ENCODE data around the gene TCF19.
A peak's percentile ranks its signal among the peaks of the same experiment; 100 is the strongest.
"Not testable (repeated sequence)": the region's sequence is repeated elsewhere in the genome, so short reads cannot be mapped to it uniquely, and the experiment has no call there.

Gene TCF19

GRCh38 chr6:31158863-31159855 lies 770 bp downstream of the TCF19 start:
- H3K36me3 ChIP-seq (ENCODE audit: control insufficient read depth in 2 of 2, insufficient read depth in 2 of 2, low read length in 2 of 2): peaks cover 7 to 8% of the 10 kb centered on the region in 2 donors
- H3K4me1 ChIP-seq (ENCODE audit: control insufficient read depth in 2 of 2, insufficient read depth in 2 of 2, low read length in 2 of 2): peaks cover 14 to 18% of the 10 kb centered on the region in 2 donors
- no peaks in the 10 kb centered on the region for H3K9me3 ChIP-seq (ENCODE audit: control insufficient read depth in 2 of 2, low read length in 2 of 2)
- peak overlapping the region in 1 of 2 donors; percentile 65 for H3K27ac ChIP-seq (ENCODE audit: low read depth in 2 of 2, low read length in 2 of 2)
- no peaks in the 10 kb centered on the region for H3K27me3 ChIP-seq (ENCODE audit: control insufficient read depth in 2 of 2, insufficient read depth in 2 of 2, low read length in 2 of 2)
- peak overlapping the region; percentile 81 to 87 for H3K4me3 ChIP-seq (ENCODE audit: low read length in 2 of 2)
- H3K9ac ChIP-seq (ENCODE audit: low read depth in 1 of 2, low read length in 2 of 2): peak overlapping the region; percentile 66 to 70

- Histone ChIP-seq H3K36me3 (ENCODE audit: control insufficient read depth in 2 of 2, insufficient read depth in 2 of 2, low read length in 2 of 2) (peaks cover 3 to 4% of the 10 kb centered on the region in 2 donors), H3K27ac (ENCODE audit: low read depth in 2 of 2, low read length in 2 of 2) (no peak overlapping the region), H3K27me3 (ENCODE audit: control insufficient read depth in 2 of 2, insufficient read depth in 2 of 2, low read length in 2 of 2) (no peaks in the 10 kb centered on the region), H3K9ac (ENCODE audit: low read depth in 1 of 2, low read length in 2 of 2) (no peak overlapping the region), H3K4me1 (ENCODE audit: control insufficient read depth in 2 of 2, insufficient read depth in 2 of 2, low read length in 2 of 2) (peaks cover 14 to 18% of the 10 kb centered on the region in 2 donors), H3K9me3 (ENCODE audit: control insufficient read depth in 2 of 2, low read length in 2 of 2) (no peaks in the 10 kb centered on the region), H3K4me3 (ENCODE audit: low read length in 2 of 2) (no peak overlapping the region)
Observed at GRCh38 chr6:31161216-31162126, 3.1 kb downstream of the TCF19 start.

- H3K27me3 ChIP-seq (ENCODE audit: control insufficient read depth in 2 of 2, insufficient read depth in 2 of 2, low read length in 2 of 2): no peaks in the 10 kb centered on the region
- peaks cover 11 to 12% of the 10 kb centered on the region in 2 donors for H3K4me1 ChIP-seq (ENCODE audit: control insufficient read depth in 2 of 2, insufficient read depth in 2 of 2, low read length in 2 of 2)
- H3K9me3 ChIP-seq (ENCODE audit: control insufficient read depth in 2 of 2, low read length in 2 of 2): no peaks in the 10 kb centered on the region
- peaks cover 3 to 4% of the 10 kb centered on the region in 2 donors for H3K36me3 ChIP-seq (ENCODE audit: control insufficient read depth in 2 of 2, insufficient read depth in 2 of 2, low read length in 2 of 2)
- no peak overlapping the region for H3K9ac ChIP-seq (ENCODE audit: low read depth in 1 of 2, low read length in 2 of 2)
- no peak overlapping the region for H3K4me3 ChIP-seq (ENCODE audit: low read length in 2 of 2)
- H3K27ac ChIP-seq (ENCODE audit: low read depth in 2 of 2, low read length in 2 of 2): no peak overlapping the region
Observed at GRCh38 chr6:31162463-31163165, 4.2 kb downstream of the TCF19 start.

GRCh38 chr6:31163922-31164321 lies 5.5 kb downstream of the TCF19 start:
- H3K4me3 ChIP-seq (ENCODE audit: low read length in 2 of 2): no peak overlapping the region
- no peaks in the 10 kb centered on the region for H3K9me3 ChIP-seq (ENCODE audit: control insufficient read depth in 2 of 2, low read length in 2 of 2)
- peaks cover 3 to 4% of the 10 kb centered on the region in 2 donors for H3K36me3 ChIP-seq (ENCODE audit: control insufficient read depth in 2 of 2, insufficient read depth in 2 of 2, low read length in 2 of 2)
- H3K27ac ChIP-seq (ENCODE audit: low read depth in 2 of 2, low read length in 2 of 2): no peak overlapping the region
- no peaks in the 10 kb centered on the region for H3K27me3 ChIP-seq (ENCODE audit: control insufficient read depth in 2 of 2, insufficient read depth in 2 of 2, low read length in 2 of 2)
- no peak overlapping the region for H3K9ac ChIP-seq (ENCODE audit: low read depth in 1 of 2, low read length in 2 of 2)
- H3K4me1 ChIP-seq (ENCODE audit: control insufficient read depth in 2 of 2, insufficient read depth in 2 of 2, low read length in 2 of 2): peaks cover 7 to 9% of the 10 kb centered on the region in 2 donors

GRCh38 chr6:31164475-31165063 lies 6.2 kb downstream of the TCF19 start:
- H3K27me3 ChIP-seq (ENCODE audit: control insufficient read depth in 2 of 2, insufficient read depth in 2 of 2, low read length in 2 of 2); H3K4me3 ChIP-seq (ENCODE audit: low read length in 2 of 2); H3K4me1 ChIP-seq (ENCODE audit: control insufficient read depth in 2 of 2, insufficient read depth in 2 of 2, low read length in 2 of 2); H3K27ac ChIP-seq (ENCODE audit: low read depth in 2 of 2, low read length in 2 of 2); H3K9me3 ChIP-seq (ENCODE audit: control insufficient read depth in 2 of 2, low read length in 2 of 2); H3K9ac ChIP-seq (ENCODE audit: low read depth in 1 of 2, low read length in 2 of 2); H3K36me3 ChIP-seq (ENCODE audit: control insufficient read depth in 2 of 2, insufficient read depth in 2 of 2, low read length in 2 of 2): not testable (repeated sequence)

- H3K4me3 ChIP-seq (ENCODE audit: low read length in 2 of 2); H3K27me3 ChIP-seq (ENCODE audit: control insufficient read depth in 2 of 2, insufficient read depth in 2 of 2, low read length in 2 of 2); H3K9ac ChIP-seq (ENCODE audit: low read depth in 1 of 2, low read length in 2 of 2); H3K27ac ChIP-seq (ENCODE audit: low read depth in 2 of 2, low read length in 2 of 2); H3K4me1 ChIP-seq (ENCODE audit: control insufficient read depth in 2 of 2, insufficient read depth in 2 of 2, low read length in 2 of 2); H3K9me3 ChIP-seq (ENCODE audit: control insufficient read depth in 2 of 2, low read length in 2 of 2); H3K36me3 ChIP-seq (ENCODE audit: control insufficient read depth in 2 of 2, insufficient read depth in 2 of 2, low read length in 2 of 2): not testable (repeated sequence)
Observed at GRCh38 chr6:31165064-31165832, 6.9 kb downstream of the TCF19 start.

- no peaks in the 10 kb centered on the region for H3K9me3 ChIP-seq (ENCODE audit: control insufficient read depth in 2 of 2, low read length in 2 of 2)
- no peaks in the 10 kb centered on the region for H3K27me3 ChIP-seq (ENCODE audit: control insufficient read depth in 2 of 2, insufficient read depth in 2 of 2, low read length in 2 of 2)
- no peaks in the 10 kb centered on the region for H3K4me1 ChIP-seq (ENCODE audit: control insufficient read depth in 2 of 2, insufficient read depth in 2 of 2, low read length in 2 of 2)
- peaks cover 3 to 4% of the 10 kb centered on the region in 2 donors for H3K36me3 ChIP-seq (ENCODE audit: control insufficient read depth in 2 of 2, insufficient read depth in 2 of 2, low read length in 2 of 2)
- no peak overlapping the region for H3K9ac ChIP-seq (ENCODE audit: low read depth in 1 of 2, low read length in 2 of 2)
- H3K27ac ChIP-seq (ENCODE audit: low read depth in 2 of 2, low read length in 2 of 2): no peak overlapping the region
- H3K4me3 ChIP-seq (ENCODE audit: low read length in 2 of 2): no peak overlapping the region
Observed at GRCh38 chr6:31165986-31166385, 7.6 kb downstream of the TCF19 start.

- Histone ChIP-seq H3K9ac (ENCODE audit: low read depth in 1 of 2, low read length in 2 of 2) (no peak overlapping the region), H3K27ac (ENCODE audit: low read depth in 2 of 2, low read length in 2 of 2) (no peak overlapping the region), H3K27me3 (ENCODE audit: control insufficient read depth in 2 of 2, insufficient read depth in 2 of 2, low read length in 2 of 2) (no peaks in the 10 kb centered on the region), H3K36me3 (ENCODE audit: control insufficient read depth in 2 of 2, insufficient read depth in 2 of 2, low read length in 2 of 2) (peaks cover 0 to 2% of the 10 kb centered on the region in 2 donors), H3K4me3 (ENCODE audit: low read length in 2 of 2) (no peak overlapping the region), H3K9me3 (ENCODE audit: control insufficient read depth in 2 of 2, low read length in 2 of 2) (no peaks in the 10 kb centered on the region), H3K4me1 (ENCODE audit: control insufficient read depth in 2 of 2, insufficient read depth in 2 of 2, low read length in 2 of 2) (no peaks in the 10 kb centered on the region)
Observed at GRCh38 chr6:31168606-31169005, 10.2 kb downstream of the TCF19 start.

Data from mucosa of rectum (tissue), 2 donors.